ENCODE results near the gene TSC2. TPM values are rescaled to one million over a fixed set of nuclear protein-coding genes. Genes with fewer than 3 reads are reported as not detected.

Gene TSC2
- total RNA-seq, result 103 TPM

GRCh38 chr16:2047330-2048115 is at the start of gene TSC2, which contains the start of gene NTHL1:
Gene TSC2 (plus strand): TSS chr16:2047985. CDS start chr16:2048616, 631 bp downstream.
Gene NTHL1 (minus strand): TSS chr16:2047834. CDS start chr16:2047823, 11 bp downstream.

DNA sequence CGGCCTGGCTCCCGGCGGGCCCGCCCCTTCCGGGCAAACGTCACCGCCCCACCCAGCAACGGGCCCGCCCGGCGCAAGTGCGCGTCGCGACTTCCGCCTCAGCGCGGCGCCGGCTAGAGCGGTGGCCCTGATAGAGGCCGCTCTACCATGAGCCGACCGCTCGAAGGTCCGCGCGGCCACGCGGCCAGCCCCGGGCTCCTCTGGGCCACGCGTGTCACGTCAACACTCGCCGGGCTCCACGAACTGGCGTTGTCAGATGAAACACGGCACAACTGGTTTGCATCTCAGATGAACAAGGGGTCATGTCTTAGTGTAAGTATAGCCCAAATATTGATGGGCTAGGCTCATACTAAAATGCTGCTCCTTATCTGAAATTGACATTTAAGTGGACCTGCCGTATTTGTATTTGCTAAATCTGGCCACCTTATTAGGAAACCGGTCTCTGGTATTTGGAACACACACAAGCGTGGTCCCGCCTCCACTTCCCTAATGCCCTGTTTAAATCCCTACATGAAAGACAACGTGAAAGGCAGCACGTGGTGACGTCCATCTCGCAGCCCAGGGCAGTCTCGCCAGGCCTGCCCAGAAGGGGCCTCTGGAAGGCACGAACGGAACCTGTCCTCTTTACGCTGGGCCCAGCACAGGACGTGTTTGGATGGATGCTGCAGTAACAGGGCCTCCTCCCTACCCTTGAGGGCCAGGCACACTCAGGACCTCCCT is 37.8 kb upstream of the TSC2 start, which contains the start of gene ZNF598:
TSS of gene ZNF598 (minus strand) at position 31 of the 720 bp plus-strand sequence.

GRCh38 chr16:2019518-2019920 is 28.3 kb upstream of the TSC2 start, which contains the start of gene NPW:
Gene NPW (plus strand): TSS chr16:2019785.

DNA sequence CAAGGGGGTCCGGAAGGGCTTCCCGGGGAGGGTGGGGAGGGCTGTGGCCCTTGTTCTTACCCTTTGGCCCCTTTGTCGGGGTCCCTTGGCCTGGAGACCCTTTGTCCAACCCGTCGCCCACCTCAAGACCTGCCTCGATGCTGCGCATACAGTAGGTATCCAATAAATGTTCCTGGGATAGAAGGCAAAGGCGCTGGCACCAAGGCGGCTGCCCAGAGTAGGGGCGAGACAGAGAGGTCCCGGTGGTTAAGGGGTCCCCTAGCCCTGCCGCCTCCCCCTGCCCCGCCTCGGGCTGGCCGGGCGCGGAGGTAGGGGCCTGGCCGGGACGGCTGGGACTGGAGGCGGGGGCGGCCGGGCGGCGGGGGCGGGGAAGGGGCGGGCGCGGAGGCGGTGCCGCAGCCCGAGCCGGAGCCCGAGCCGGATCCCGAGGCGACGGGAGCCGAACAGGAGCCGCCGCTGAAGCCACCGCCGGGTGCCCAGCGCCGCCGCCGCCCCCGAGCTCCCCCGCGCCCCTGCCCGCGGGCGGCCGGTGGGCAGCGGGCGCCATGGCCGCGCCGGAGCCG is 21.2 kb upstream of the TSC2 start, which contains the start of gene NHERF2:
TSS of gene NHERF2 (plus strand) at position 442 of the 563 bp plus-strand sequence. CDS start at position 546, 104 bp downstream.

GRCh38 chr16:2135770-2136490 is 88.1 kb downstream of the TSC2 start, which contains the start of gene PKD1:
Gene PKD1 (minus strand): TSS chr16:2135898. CDS start chr16:2135689, 209 bp downstream.

Other genes with a start within 250 kb of the TSC2 start
- 55.9 TPM for gene HAGH, start 221.2 kb upstream of the TSC2 start, total RNA-seq
- 35.6 TPM for gene FAHD1, start 220.8 kb upstream of the TSC2 start, total RNA-seq
- gene MEIOB, start 175.8 kb upstream of the TSC2 start, total RNA-seq, result 0.60 TPM
- 0.38 TPM for gene HS3ST6, start 129.6 kb upstream of the TSC2 start, total RNA-seq
- 5.7 TPM for gene MSRB1, start 104.8 kb upstream of the TSC2 start, total RNA-seq
- gene RPL3L, start 93.3 kb upstream of the TSC2 start, total RNA-seq, result 6.3 TPM
- gene NDUFB10, start 88.4 kb upstream of the TSC2 start, total RNA-seq, result 71.7 TPM
- 801 TPM for gene RPS2, start 83.2 kb upstream of the TSC2 start, total RNA-seq
- gene RNF151, start 81.1 kb upstream of the TSC2 start, total RNA-seq, result not detected
- 32.0 TPM for gene TBL3, start 75.9 kb upstream of the TSC2 start, total RNA-seq
- 0.55 TPM for gene NOXO1, start 66.5 kb upstream of the TSC2 start, total RNA-seq
- gene GFER, start 63.8 kb upstream of the TSC2 start, total RNA-seq, result 14.7 TPM
- gene SYNGR3, start 58.0 kb upstream of the TSC2 start, total RNA-seq, result 6.5 TPM
- gene ZNF598, start 38.2 kb upstream of the TSC2 start, total RNA-seq, result 20.3 TPM
- 2.0 TPM for gene NPW, start 28.2 kb upstream of the TSC2 start, total RNA-seq
- gene NHERF2, start 21.1 kb upstream of the TSC2 start, total RNA-seq, result 36.8 TPM
- gene NTHL1, start 151 bp upstream of the TSC2 start, total RNA-seq, result 17.2 TPM
- gene PKD1, start 87.9 kb downstream of the TSC2 start, total RNA-seq, result 195 TPM
- 6.1 TPM for gene RAB26, start 100.6 kb downstream of the TSC2 start, total RNA-seq
- 38.7 TPM for gene TRAF7, start 107.8 kb downstream of the TSC2 start, total RNA-seq
- 7.3 TPM for gene CASKIN1, start 148.6 kb downstream of the TSC2 start, total RNA-seq
- gene MLST8, start 157.5 kb downstream of the TSC2 start, total RNA-seq, result 34.4 TPM
- 12.3 TPM for gene BRICD5, start 162.9 kb downstream of the TSC2 start, total RNA-seq
- 15.1 TPM for gene PGP, start 166.9 kb downstream of the TSC2 start, total RNA-seq
- 37.4 TPM for gene E4F1, start 175.6 kb downstream of the TSC2 start, total RNA-seq
- 1.2 TPM for gene DNASE1L2, start 188.5 kb downstream of the TSC2 start, total RNA-seq
- gene ECI1, start 203.6 kb downstream of the TSC2 start, total RNA-seq, result 40.5 TPM
- 117 TPM for gene RNPS1, start 220.1 kb downstream of the TSC2 start, total RNA-seq